ENCODE results near the gene AK6.

DNA sequence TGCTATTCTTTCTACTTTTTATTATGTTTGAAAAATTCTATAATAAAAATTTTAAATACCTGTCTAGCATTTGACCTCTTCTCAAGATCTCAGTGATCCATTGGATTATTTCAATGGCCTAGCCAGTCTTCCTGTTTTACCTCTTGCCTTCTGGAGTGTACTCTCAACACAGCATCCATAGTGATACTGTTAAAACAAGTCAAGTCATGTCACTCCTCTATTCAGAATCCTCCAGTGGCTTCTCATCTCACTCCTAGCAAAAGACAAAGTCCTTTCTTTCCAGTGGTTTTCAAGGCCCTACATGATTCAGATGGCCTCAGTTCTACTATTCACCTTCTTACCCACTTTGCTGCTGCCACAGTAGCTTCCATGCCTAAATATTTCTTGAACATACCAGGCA lies 47.4 kb upstream of the AK6 start:
- TF ChIP-seq ZNF23 (CRISPR knock-in tag; IDR thresholded peaks at IDR 0.05) (no peak), ZFP30 (CRISPR knock-in tag; IDR thresholded peaks at IDR 0.05; ENCODE audit: borderline replicate concordance) (no peak), HNRNPLL (IDR thresholded peaks at IDR 0.05; ENCODE audit: low read depth, low read length, poor library complexity, severe bottlenecking) (no peak), POLR2AphosphoS5 (IDR thresholded peaks at IDR 0.05; ENCODE audit: control insufficient read depth, insufficient read depth, low read depth, low read length) (no peak), YY1 (IDR thresholded peaks at IDR 0.05; ENCODE audit: borderline replicate concordance in 1 of 3, control insufficient read depth in 1 of 3, extremely low read depth in 1 of 3, insufficient read depth in 3 of 3, insufficient read length in 1 of 3, insufficient replicate concordance in 2 of 3, low read depth in 1 of 3, low read length in 2 of 3) (no peak), GABPB1 (CRISPR knock-in tag; IDR thresholded peaks at IDR 0.05) (no peak), SIN3A (IDR thresholded peaks at IDR 0.05; ENCODE audit: borderline replicate concordance in 2 of 2, control insufficient read depth in 1 of 2, low read depth in 2 of 2, low read length in 2 of 2) (no peak), ZBTB8A (IDR thresholded peaks at IDR 0.05; ENCODE audit: partially characterized antibody) (no peak), ZNF740 (CRISPR knock-in tag; IDR thresholded peaks at IDR 0.05) (no peak), ZNF740 (tag; IDR thresholded peaks at IDR 0.05) (no peak)

Measured in K562 (cell line).